GM21737 (cell line): ENCODE results near the gene MAP2K4.

Experiments used
- ATAC-seq: cut with Tn5 transposase; IDR thresholded peaks from one replicate; pipeline ENCODE4 v1.9.1; 2021; ENCODE audit warnings: mild to moderate bottlenecking, moderate library complexity; ENCODE audit not compliant: unreplicated experiment

The MAP2K4 gene

GRCh38 chr17:12035673-12036072 lies 15.0 kb downstream of the MAP2K4 start:
- no peak for ATAC-seq

GRCh38 chr17:12037970-12038369 lies 17.3 kb downstream of the MAP2K4 start:
- no peak for ATAC-seq

GRCh38 chr17:12040478-12040877 lies 19.8 kb downstream of the MAP2K4 start:
- ATAC-seq, result no peak

- ATAC-seq, result no peak
Measured at GRCh38 chr17:12041312-12041711, 20.6 kb downstream of the MAP2K4 start.

GRCh38 chr17:12043702-12044101 lies 23.0 kb downstream of the MAP2K4 start:
- ATAC-seq, result no peak

GRCh38 chr17:12046786-12047185 lies 26.1 kb downstream of the MAP2K4 start:
- ATAC-seq, result no peak

GRCh38 chr17:12047681-12048376 lies 27.2 kb downstream of the MAP2K4 start:
- ATAC-seq, result no peak

- no peak for ATAC-seq
Measured at GRCh38 chr17:12048843-12049473, 28.3 kb downstream of the MAP2K4 start.

- ATAC-seq, result no peak
Measured at GRCh38 chr17:12050646-12051225, 30.1 kb downstream of the MAP2K4 start.

GRCh38 chr17:12053552-12053951 lies 32.9 kb downstream of the MAP2K4 start:
- no peak for ATAC-seq

- ATAC-seq, result no peak
Measured at GRCh38 chr17:12055889-12056288, 35.2 kb downstream of the MAP2K4 start.

GRCh38 chr17:12057520-12057919 lies 36.8 kb downstream of the MAP2K4 start:
- ATAC-seq, result no peak

- no peak for ATAC-seq
Measured at GRCh38 chr17:12058535-12058934, 37.9 kb downstream of the MAP2K4 start.

- no peak for ATAC-seq
Measured at GRCh38 chr17:12062249-12062648, 41.6 kb downstream of the MAP2K4 start.

GRCh38 chr17:12064395-12064794 lies 43.7 kb downstream of the MAP2K4 start:
- no peak for ATAC-seq

GRCh38 chr17:12067485-12067884 lies 46.8 kb downstream of the MAP2K4 start:
- no peak for ATAC-seq

GRCh38 chr17:12068946-12069345 lies 48.3 kb downstream of the MAP2K4 start:
- no peak for ATAC-seq

- ATAC-seq, result no peak
Measured at GRCh38 chr17:12070561-12070960, 49.9 kb downstream of the MAP2K4 start.

GRCh38 chr17:12074346-12074745 lies 53.7 kb downstream of the MAP2K4 start:
- ATAC-seq, result no peak

- no peak for ATAC-seq
Measured at GRCh38 chr17:12077773-12078172, 57.1 kb downstream of the MAP2K4 start.

GRCh38 chr17:12078791-12079190 lies 58.1 kb downstream of the MAP2K4 start:
- no peak for ATAC-seq

- no peak for ATAC-seq
Measured at GRCh38 chr17:12081720-12082119, 61.0 kb downstream of the MAP2K4 start.
